ENCODE data around the gene INKA2.

- TF ChIP-seq CTCF (IDR thresholded peaks at IDR 0.05), result no peak
- no peak for TF ChIP-seq REST (IDR thresholded peaks at IDR 0.05; ENCODE audit: insufficient read depth in 1 of 2, low read depth in 2 of 2, low read length in 1 of 2)
- no peak for TF ChIP-seq SIN3A (IDR thresholded peaks at IDR 0.05; ENCODE audit: borderline replicate concordance, insufficient read depth, low read depth, low read length)
- TF ChIP-seq POLR2AphosphoS5 (IDR thresholded peaks at IDR 0.05; ENCODE audit: low read depth, low read length), result no peak
These were observed at the start of gene INKA2 for GRCh38 chr1:111739194-111739924.

Measured in Panc1 (cell line).